PC-3 (cell line): ENCODE data around the gene GIPC2. TPM values are rescaled to one million over a fixed set of nuclear protein-coding genes. Genes with fewer than 3 reads are reported as not detected.

Experiments used
- total RNA-seq: library from RNA; depleted of rRNA; stranded (reverse); fragments of >200 nt; gene quantifications from 2 replicates; pipeline ENCODE4 v1.2.3, GENCODE V29; 2014; rRNA removed

Gene GIPC2
- total RNA-seq, 1 experiment from 2014 or later = not detected

Other genes with a start within 250 kb of the GIPC2 start
- gene NEXN, start 157.3 kb upstream of the GIPC2 start, total RNA-seq = 3.1 and 3.5 TPM in 2 replicates
- gene FUBP1, start 66.9 kb upstream of the GIPC2 start, total RNA-seq = 81.5 and 93.4 TPM in 2 replicates
- gene DNAJB4, start 41.0 kb upstream of the GIPC2 start, total RNA-seq = 4.5 and 10.5 TPM in 2 replicates